ENCODE data around the gene XDH. TPM values are rescaled to one million over a fixed set of nuclear protein-coding genes. Genes with fewer than 3 reads are reported as not detected.

The XDH gene
- polyA plus RNA-seq, 1 of the 3 experiments (the other 2 are of a cell fraction) = 0.33 TPM

- ChIA-PET POLR2A (no interaction called here), CTCF (interaction anchor here (0.9 to 6.1 kb wide), 5 partner anchors 29 to 1140 kb away, joined by 3 to 50 read pairs (median 4); partner anchors contain the start of gene GALNT14)
- Histone ChIP-seq H2AFZ (ENCODE audit: low read depth) (no peak overlapping the region), H3K4me2 (no peak overlapping the region), H3K36me3 (replicated peaks in 1 of 2; ENCODE audit: control insufficient read depth in 1 of 2, insufficient read depth in 2 of 2, low read length in 1 of 2) (no peaks in the 10 kb centered on the region), H3K4me3 (ENCODE audit: low read depth in 2 of 2, low read length in 1 of 2) (no peak overlapping the region), H3K9me3 (no peaks in the 10 kb centered on the region), H3K27ac (ENCODE audit: low read depth in 2 of 2, low read length in 1 of 2) (no peak overlapping the region), H3K27me3 (ENCODE audit: insufficient read depth) (no peaks in the 10 kb centered on the region), H3K4me1 (ENCODE audit: control insufficient read depth in 1 of 2, insufficient read depth in 2 of 2, low read depth in 1 of 2, low read length in 1 of 2) (peaks cover 0 to 33% of the 10 kb centered on the region in 2 experiments; a peak in 2 of 4 replicates), H3K9me2 (no peaks in the 10 kb centered on the region), H3F3A (replicated peaks; ENCODE audit: insufficient read depth) (no peaks in the 10 kb centered on the region), H4K20me1 (ENCODE audit: insufficient read depth) (no peaks in the 10 kb centered on the region), H3K79me2 (ENCODE audit: insufficient read depth) (no peaks in the 10 kb centered on the region), H3K9ac (no peak overlapping the region)
- 70% methylated on average over 2 of the region's 2 CpGs for WGBS (ENCODE audit: low lambda C conversion rate)
- no peak for DNase-seq
- no peak for TF ChIP-seq FOXJ3 (CRISPR knock-in tag; IDR thresholded peaks at IDR 0.05)
- no peak for TF ChIP-seq NFIC (IDR thresholded peaks at IDR 0.05; ENCODE audit: borderline replicate concordance)
- no peak for TF ChIP-seq SIN3A (IDR thresholded peaks at IDR 0.05; ENCODE audit: borderline replicate concordance, low read depth, low read length)
- no peak for TF ChIP-seq FOSL2 (IDR thresholded peaks at IDR 0.05; ENCODE audit: borderline replicate concordance, low read depth)
- TF ChIP-seq RAD21 (IDR thresholded peaks at IDR 0.05; ENCODE audit: low read length) = no peak
- TF ChIP-seq EP300 (IDR thresholded peaks at IDR 0.05; ENCODE audit: borderline replicate concordance in 1 of 2, low read depth in 1 of 2, low read length in 1 of 2) = no peak
- no peak for TF ChIP-seq NRF1 (IDR thresholded peaks at IDR 0.05; ENCODE audit: low read depth, low read length)
- TF ChIP-seq TAF1 (IDR thresholded peaks at IDR 0.05; ENCODE audit: borderline replicate concordance, low read depth, low read length) = no peak
- no peak for TF ChIP-seq JUND (IDR thresholded peaks at IDR 0.05)
- no peak for TF ChIP-seq PBX3 (IDR thresholded peaks at IDR 0.05)
- TF ChIP-seq RCOR1 (IDR thresholded peaks at IDR 0.05; ENCODE audit: low read length) = no peak
- TF ChIP-seq MAX (IDR thresholded peaks at IDR 0.05; ENCODE audit: low read depth) = no peak
- TF ChIP-seq USF1 (IDR thresholded peaks at IDR 0.05; ENCODE audit: borderline replicate concordance, low read depth) = no peak
- TF ChIP-seq MXI1 (IDR thresholded peaks at IDR 0.05; ENCODE audit: low read depth, low read length) = no peak
- no peak for TF ChIP-seq FOXM1 (IDR thresholded peaks at IDR 0.05; ENCODE audit: low read depth)
- TF ChIP-seq GATA2 (CRISPR knock-in tag; IDR thresholded peaks at IDR 0.05) = no peak
Measured at GRCh38 chr2:31304816-31305215, 109.7 kb downstream of the XDH start.

GRCh38 chr2:31302940-31303563, 111.5 kb downstream of the XDH start:
- Histone ChIP-seq H3F3A (replicated peaks; ENCODE audit: insufficient read depth) (no peaks in the 10 kb centered on the region), H3K36me3 (replicated peaks in 1 of 2; ENCODE audit: control insufficient read depth in 1 of 2, insufficient read depth in 2 of 2, low read length in 1 of 2) (no peaks in the 10 kb centered on the region), H3K27me3 (ENCODE audit: insufficient read depth) (no peaks in the 10 kb centered on the region), H3K9me2 (no peaks in the 10 kb centered on the region), H4K20me1 (ENCODE audit: insufficient read depth) (no peaks in the 10 kb centered on the region), H2AFZ (ENCODE audit: low read depth) (no peak overlapping the region), H3K79me2 (ENCODE audit: insufficient read depth) (no peaks in the 10 kb centered on the region), H3K9me3 (no peaks in the 10 kb centered on the region), H3K9ac (no peak overlapping the region), H3K27ac (ENCODE audit: low read depth in 2 of 2, low read length in 1 of 2) (peak overlapping the region in 1 of 2 experiments; percentile 97; a peak in 2 of 4 replicates), H3K4me1 (ENCODE audit: control insufficient read depth in 1 of 2, insufficient read depth in 2 of 2, low read depth in 1 of 2, low read length in 1 of 2) (peaks cover 2 to 33% of the 10 kb centered on the region in 2 experiments; a peak in 3 of 4 replicates), H3K4me3 (ENCODE audit: low read depth in 2 of 2, low read length in 1 of 2) (no peak overlapping the region), H3K4me2 (no peak overlapping the region)
- CTCF ChIA-PET = interaction anchor here (2.1 to 6.1 kb wide), 3 partner anchors 12 to 69 kb away, joined by 8 to 50 read pairs (median 31); partner anchors contain the start of gene EHD3
- DNase-seq = peak; percentile 71
- POLR2A ChIA-PET = interaction anchor here (0.6 to 1.2 kb wide), 3 partner anchors 13 to 66 kb away, joined by 3 to 5 read pairs (median 3); no protein-coding TSS in a partner anchor
- TF ChIP-seq RCOR1 (IDR thresholded peaks at IDR 0.05; ENCODE audit: low read length) (peak; percentile 71; the same call in 1 of the 2 replicates), SIN3A (IDR thresholded peaks at IDR 0.05; ENCODE audit: borderline replicate concordance, low read depth, low read length) (no peak), SMC3 (IDR thresholded peaks at IDR 0.05; ENCODE audit: low read depth, low read length) (no peak), RAD21 (IDR thresholded peaks at IDR 0.05; ENCODE audit: low read length) (peak; percentile 30; the same call in 1 of the 2 replicates), CHD2 (IDR thresholded peaks at IDR 0.05; ENCODE audit: low read length, partially characterized antibody) (peak; percentile 82), FOXJ3 (CRISPR knock-in tag; IDR thresholded peaks at IDR 0.05) (peak; percentile 94), RXRA (IDR thresholded peaks at IDR 0.05; ENCODE audit: borderline replicate concordance, low read depth) (no peak), YY1 (IDR thresholded peaks at IDR 0.05; ENCODE audit: low read depth) (no peak), GATA2 (CRISPR knock-in tag; IDR thresholded peaks at IDR 0.05) (peak; percentile 64), RFX5 (IDR thresholded peaks at IDR 0.05; ENCODE audit: low read length) (no peak), EP300 (IDR thresholded peaks at IDR 0.05; ENCODE audit: borderline replicate concordance in 1 of 2, low read depth in 1 of 2, low read length in 1 of 2) (peak in 1 of 2 experiments; percentile 90; a peak in 2 of 4 replicates), MXI1 (IDR thresholded peaks at IDR 0.05; ENCODE audit: low read depth, low read length) (peak; percentile 71; the same call in 1 of the 2 replicates)
- WGBS (ENCODE audit: low lambda C conversion rate) = 70% methylated on average over 9 of the region's 9 CpGs

Measured in SK-N-SH (cell line).